NCI-H146 treated with DMSO at 0.1 percent for 48 hours (cell line): Measurements from ENCODE around the gene MYO16.

Source experiments
- DNase-seq: peaks from one replicate; lab custom pipeline; 2025; ENCODE audit not compliant: unreplicated experiment; lab: John Stamatoyannopoulos, UW

Gene MYO16

GRCh38 chr13:109146912-109147647 lies 517.7 kb downstream of the MYO16 start:
- DNase-seq, result no peak

- no peak for DNase-seq
Observed at GRCh38 chr13:109148243-109148642, 518.8 kb downstream of the MYO16 start.

GRCh38 chr13:109150696-109151095 lies 521.3 kb downstream of the MYO16 start:
- no peak for DNase-seq

GRCh38 chr13:109151255-109151654 lies 521.8 kb downstream of the MYO16 start:
- no peak for DNase-seq

DNA sequence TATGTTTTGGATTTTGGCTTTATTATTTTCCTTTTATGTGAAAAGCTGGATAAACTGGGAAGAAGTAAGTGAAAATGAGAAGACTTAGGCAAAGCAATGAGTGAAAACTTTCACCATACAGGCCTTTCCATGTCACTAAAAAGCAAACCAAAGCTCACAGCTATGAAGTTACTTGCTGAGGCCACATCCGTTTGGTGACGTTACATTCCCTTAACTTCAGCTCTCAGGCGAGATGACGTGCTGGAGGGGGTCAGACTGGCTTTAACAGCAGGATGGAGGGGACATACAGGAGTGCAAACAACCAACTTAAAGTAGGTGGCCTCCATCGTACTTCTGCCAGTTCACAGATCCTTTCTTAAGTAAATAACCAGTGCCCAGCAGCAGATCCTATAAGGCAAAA lies 522.3 kb downstream of the MYO16 start:
- no peak for DNase-seq

DNA sequence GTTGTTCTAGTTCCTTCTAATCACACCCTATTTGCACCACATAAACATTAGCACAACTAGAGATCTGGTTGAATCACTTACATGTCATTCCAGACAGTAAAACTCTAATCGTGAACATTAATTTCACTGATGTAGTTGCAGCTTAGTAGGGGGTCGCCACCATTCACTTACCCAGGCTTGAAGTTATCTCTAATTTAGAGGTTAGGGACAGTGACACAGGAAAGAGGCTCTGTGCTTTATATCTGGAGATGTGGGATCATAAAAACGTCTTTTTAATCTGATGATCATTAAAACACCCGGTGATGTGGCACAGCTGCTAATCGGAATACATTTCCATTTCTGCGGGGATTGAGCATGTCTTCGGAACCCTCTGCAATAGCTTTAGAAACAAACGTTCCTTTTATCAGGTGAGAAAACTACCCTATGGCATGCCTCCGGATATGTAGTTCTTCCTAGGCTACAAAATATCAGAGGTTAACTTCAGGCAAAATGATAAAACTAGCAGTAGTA lies 523.0 kb downstream of the MYO16 start:
- no peak for DNase-seq

GRCh38 chr13:109152941-109153340 lies 523.5 kb downstream of the MYO16 start:
- DNase-seq, result no peak

DNA sequence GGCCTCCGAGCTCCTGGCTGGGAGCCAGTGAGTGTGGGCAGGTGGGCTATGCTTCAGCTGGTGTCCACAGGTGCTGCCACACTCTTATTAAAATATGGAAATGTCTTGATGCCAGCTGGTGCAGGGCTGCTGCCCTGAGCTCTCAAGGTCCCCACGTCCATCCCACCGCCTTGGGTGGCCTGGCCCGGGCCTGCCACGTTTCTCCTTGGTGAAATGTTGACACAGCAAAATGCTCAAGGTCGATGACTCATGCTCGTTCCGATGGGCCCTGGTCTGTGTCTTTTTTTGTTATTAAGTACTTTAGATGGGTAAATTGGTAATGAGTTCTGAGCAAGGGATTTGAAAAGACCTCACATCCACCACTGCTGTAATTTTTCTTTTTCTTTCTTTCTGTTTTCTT lies 524.7 kb downstream of the MYO16 start:
- no peak for DNase-seq

DNA sequence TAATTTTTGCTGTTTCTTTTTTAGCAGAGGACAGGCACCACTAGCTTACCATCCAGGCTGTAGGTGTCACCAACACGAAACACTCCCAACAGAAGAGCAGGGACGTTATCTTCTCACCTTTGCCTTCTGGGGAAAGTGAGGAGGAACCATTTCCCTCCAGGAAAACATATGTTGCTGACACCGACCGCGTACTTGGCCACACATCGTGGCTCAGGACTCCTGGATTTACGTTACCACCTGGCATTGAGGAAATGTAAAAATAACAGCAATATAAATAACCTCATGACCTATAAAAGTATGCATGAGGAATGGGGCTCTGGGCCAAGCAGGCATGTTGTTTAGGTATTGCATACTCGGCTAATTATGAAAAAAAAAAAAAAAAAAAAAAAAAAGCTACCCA lies 525.1 kb downstream of the MYO16 start:
- no peak for DNase-seq

DNA sequence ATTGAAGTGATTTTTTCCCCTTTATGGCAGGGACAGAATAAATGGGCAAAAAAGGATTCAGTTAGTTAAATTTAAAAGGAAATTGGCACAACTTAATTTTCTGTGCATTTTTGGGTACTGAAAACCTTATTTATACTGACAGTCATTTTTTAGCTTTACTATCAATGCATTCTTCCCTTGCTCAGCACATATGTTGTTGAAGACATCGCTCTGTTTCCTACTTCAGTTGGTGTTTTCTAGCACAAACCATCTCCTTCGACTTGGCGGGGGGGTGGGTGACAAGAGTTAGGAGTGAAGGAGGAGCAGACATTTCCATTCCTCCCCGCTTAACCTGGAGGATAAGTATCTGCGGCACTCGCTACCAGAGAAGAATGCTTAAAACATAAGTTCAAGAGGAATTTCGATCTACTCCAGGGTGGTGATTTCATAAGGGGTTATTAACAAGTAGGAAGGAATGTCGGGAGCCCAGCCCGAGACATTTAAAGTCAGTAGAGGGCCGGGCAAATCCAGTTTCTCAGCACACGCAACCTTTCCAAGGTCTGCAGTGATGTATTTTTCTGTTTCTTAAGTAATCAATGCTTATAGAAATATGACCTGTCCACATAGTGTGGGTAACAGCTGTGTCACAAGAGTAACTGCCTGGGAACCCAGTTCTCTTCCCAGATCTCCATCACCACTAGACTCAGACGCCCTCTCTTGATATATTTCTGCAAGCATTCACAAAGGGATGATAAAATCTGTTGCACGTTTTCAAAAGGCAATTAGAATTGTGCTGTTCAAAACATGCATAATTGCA lies 525.8 kb downstream of the MYO16 start:
- no peak for DNase-seq

- DNase-seq, result no peak
Observed at GRCh38 chr13:109156181-109156935, 526.9 kb downstream of the MYO16 start.

GRCh38 chr13:109157275-109157674 lies 527.9 kb downstream of the MYO16 start:
- no peak for DNase-seq

DNA sequence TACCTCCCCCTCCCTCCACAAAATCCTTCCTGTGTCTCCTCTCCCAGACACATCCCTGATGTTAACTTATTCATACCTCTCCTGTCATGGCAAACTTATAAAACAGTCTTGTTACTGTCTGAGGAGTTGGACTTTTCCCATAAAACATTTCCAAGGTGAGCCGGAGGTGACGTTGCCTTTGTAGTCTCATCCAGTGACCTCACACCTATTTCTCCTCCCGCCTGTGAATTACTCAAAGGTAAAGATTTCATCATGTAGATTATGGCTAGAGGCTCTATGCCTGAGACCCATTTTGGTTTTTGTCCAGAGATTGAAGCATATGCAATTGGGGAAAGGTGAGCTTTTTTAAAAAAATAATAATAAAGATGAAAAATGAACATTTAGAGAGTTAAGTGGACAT lies 529.0 kb downstream of the MYO16 start:
- no peak for DNase-seq

DNA sequence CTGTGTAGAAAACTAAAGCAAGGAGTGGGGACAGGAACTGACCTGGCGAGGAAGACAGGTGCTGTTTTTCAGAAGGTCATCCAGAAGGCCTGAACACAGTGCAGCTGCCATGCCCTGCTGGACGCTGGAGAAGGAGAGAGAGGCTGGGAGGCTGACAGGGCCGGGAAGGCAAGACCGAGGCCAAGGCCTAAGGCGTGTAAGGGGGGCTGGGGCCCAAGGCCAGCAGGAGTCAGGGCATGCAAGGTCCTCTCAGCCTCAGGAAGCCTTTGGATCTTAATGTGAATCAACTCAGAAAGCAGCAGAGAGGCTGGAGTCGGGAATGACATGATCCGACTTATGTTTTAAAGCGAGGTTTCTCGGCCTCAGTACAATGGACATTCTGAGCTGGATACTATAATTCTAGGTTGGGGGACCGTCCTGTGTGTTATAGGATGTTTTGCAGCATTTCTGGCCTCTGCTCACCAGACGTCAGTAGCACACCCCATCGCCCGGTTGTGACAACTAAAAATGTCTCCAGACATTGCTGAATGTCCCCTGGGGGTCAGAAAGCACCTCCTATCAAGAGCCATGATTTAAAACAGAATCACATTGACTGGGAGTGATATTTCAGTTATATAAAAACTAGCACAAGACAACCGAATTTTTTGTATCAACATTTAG lies 530.4 kb downstream of the MYO16 start:
- DNase-seq, result no peak

DNA sequence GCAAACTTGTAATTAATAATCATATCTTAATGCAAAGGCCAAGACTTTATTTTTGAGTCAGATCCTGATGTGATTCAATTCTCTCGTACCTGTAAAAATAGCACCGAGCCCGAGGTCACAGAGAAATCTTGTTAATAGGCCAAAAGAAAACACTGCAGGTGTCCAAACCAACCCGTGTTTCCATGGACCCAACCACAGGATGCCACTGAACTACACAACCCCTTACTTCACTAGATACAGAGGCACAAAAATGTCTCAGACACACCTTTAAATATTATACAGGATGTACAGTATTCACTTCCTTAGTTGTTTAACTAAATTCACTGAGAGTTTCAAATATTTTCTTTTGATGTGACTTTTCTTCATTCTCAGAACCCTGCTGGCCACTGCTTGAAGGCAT lies 530.9 kb downstream of the MYO16 start:
- no peak for DNase-seq

GRCh38 chr13:109160887-109161669 lies 531.7 kb downstream of the MYO16 start:
- DNase-seq, result no peak

- no peak for DNase-seq
Observed at GRCh38 chr13:109162248-109163036, 533.0 kb downstream of the MYO16 start.

DNA sequence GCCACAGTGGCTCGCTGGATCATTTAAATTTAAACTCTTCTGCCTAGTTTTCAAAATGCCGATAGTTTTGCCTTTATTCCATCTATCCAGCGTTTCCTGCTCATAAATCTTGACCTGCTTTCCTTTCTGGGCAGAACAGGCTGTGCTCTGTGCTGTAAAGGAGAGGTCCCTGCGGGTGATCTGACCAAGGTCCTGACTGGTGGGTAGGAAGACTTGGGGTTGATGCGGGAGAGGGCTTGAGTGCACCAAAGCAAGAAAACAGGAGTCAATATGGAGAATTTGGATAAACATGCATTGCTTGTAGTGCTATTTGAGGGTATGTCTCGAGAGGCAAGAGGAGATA lies 533.6 kb downstream of the MYO16 start:
- DNase-seq, result no peak

DNA sequence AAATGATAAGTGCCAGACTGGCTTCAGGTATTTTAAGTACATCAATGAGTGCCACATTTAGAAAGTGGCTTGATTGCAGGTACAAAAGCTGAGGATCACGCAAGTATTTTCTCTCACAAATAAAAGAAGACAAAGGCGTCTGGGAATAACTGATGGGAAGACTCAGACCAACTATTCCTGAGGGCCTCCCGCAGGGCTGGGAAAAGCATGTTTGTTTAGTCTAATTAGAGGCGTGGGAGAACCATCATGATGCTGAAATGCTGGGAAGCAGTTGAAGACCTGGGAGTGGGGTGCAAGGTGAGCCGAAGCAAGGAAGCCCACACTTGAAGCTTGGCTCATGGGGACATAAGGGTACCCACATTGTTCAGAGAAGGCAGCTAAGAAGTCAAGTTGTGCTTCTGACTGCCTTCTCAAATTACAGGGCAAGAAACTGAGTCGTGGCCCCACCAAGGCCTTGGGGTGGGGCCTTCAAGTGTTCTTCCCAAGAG lies 536.0 kb downstream of the MYO16 start:
- no peak for DNase-seq
